CD4-positive, alpha-beta memory T cell (primary cell): ENCODE data around the gene LRRTM3. TPM values are rescaled to one million over a fixed set of nuclear protein-coding genes. Genes with fewer than 3 reads are reported as not detected.

Experiments
- CTCF ChIA-PET: fragments of 350-600 bp; sonication (Branson Sonifier 250); formaldehyde crosslinking; loops from one replicate; lab custom pipeline; 2021; ENCODE audit warnings: inconsistent platforms; ENCODE audit not compliant: partially characterized antibody; lab: Charles Lee
- POLR2A ChIA-PET: fragments of 350-600 bp; sonication (Branson Sonifier 250); formaldehyde crosslinking; loops from one replicate; lab custom pipeline; 2021; ENCODE audit not compliant: partially characterized antibody; lab: Charles Lee
- DNase-seq, 5 donors: peaks; one replicate each; pipeline versions ENCODE4 v3.0.0 to v3.0.0-alpha.2; 2020 to 2022; ENCODE audit warnings: mixed read lengths in 1 of 5
- H3K27ac ChIP-seq: one replicate; pipeline ENCODE4 v1.7.0; 2013; ENCODE audit warnings: low read depth, low read length
- H3K27me3 ChIP-seq: 2 replicates; pipeline ENCODE4 v1.7.0; 2013; ENCODE audit warnings: mild to moderate bottlenecking, low read length, moderate library complexity; ENCODE audit not compliant: insufficient read depth
- H3K36me3 ChIP-seq: 2 replicates; pipeline ENCODE4 v1.7.0; 2013; ENCODE audit warnings: mild to moderate bottlenecking, low read length, moderate library complexity; ENCODE audit not compliant: insufficient read depth
- H3K4me1 ChIP-seq: 2 replicates; pipeline ENCODE4 v1.7.0; 2013; ENCODE audit warnings: mild to moderate bottlenecking, low read length, moderate library complexity; ENCODE audit not compliant: insufficient read depth
- H3K4me3 ChIP-seq, 2 donors: one replicate each; pipeline ENCODE4 v1.7.0; 2013; ENCODE audit warnings: low read length in 2 of 2, mild to moderate bottlenecking in 1 of 2
- H3K9me3 ChIP-seq, 2 donors: one replicate each; pipeline ENCODE4 v1.7.0; 2013; ENCODE audit warnings: low read length in 2 of 2, control low read depth in 1 of 2; ENCODE audit not compliant: control insufficient read depth in 1 of 2
- H3K27ac Mint-ChIP-seq, 7 donors: one replicate each; pipeline ENCODE4 v1.8.0; 2020 to 2021; ENCODE audit warnings: mixed read lengths in 7 of 7, mild to moderate bottlenecking in 6 of 7, inconsistent platforms in 3 of 7, moderate library complexity in 3 of 7
- H3K27me3 Mint-ChIP-seq, 2 donors: one replicate each; pipeline ENCODE4 v1.8.0; 2020 to 2021; ENCODE audit warnings: mixed read lengths in 2 of 2
- H3K36me3 Mint-ChIP-seq, 2 donors: one replicate each; pipeline ENCODE4 v1.8.0; 2020 to 2021; ENCODE audit warnings: mixed read lengths in 2 of 2, inconsistent platforms in 1 of 2, mild to moderate bottlenecking in 1 of 2
- H3K4me1 Mint-ChIP-seq, 4 donors: one replicate each; pipeline ENCODE4 v1.8.0; 2020 to 2021; ENCODE audit warnings: mixed read lengths in 4 of 4, mild to moderate bottlenecking in 1 of 4
- H3K4me3 Mint-ChIP-seq, 8 donors: one replicate each; pipeline ENCODE4 v1.8.0; 2020 to 2021; ENCODE audit warnings: mixed read lengths in 8 of 8, mild to moderate bottlenecking in 7 of 8, moderate library complexity in 6 of 8, inconsistent platforms in 3 of 8
- H3K9me3 Mint-ChIP-seq, 8 donors: one replicate each; pipeline ENCODE4 v1.8.0; 2020 to 2021; ENCODE audit warnings: mixed read lengths in 8 of 8, mild to moderate bottlenecking in 5 of 8, inconsistent platforms in 3 of 8, moderate library complexity in 1 of 8
- intact Hi-C: fragments of 100-400 bp; cut with micrococcal nuclease; formaldehyde crosslinking; loops from one replicate; pipeline ENCODE4 v1.15.1; 2023
- polyA plus RNA-seq, 2 donors: library from polyadenylated mRNA; unstranded; fragments of 300-500 nt; fragmentation: Illumina TruSeq; gene quantifications; one replicate each; pipeline ENCODE4 v1.2.3, GENCODE V29; 2021
- total RNA-seq, 2 experiments: library from RNA; stranded (reverse); gene quantifications; one replicate each; pipeline ENCODE4 v1.2.3, GENCODE V29; 2021

The LRRTM3 gene
- total and polyA plus RNA-seq, 4 experiments from 2014 or later, result not detected

- Histone ChIP-seq H3K27me3 (no peaks in the 10 kb centered on the region), H3K4me3 (no peak overlapping the region), H3K9me3 (no peaks in the 10 kb centered on the region), H3K36me3 (no peaks in the 10 kb centered on the region), H3K27ac (no peak overlapping the region), H3K4me1 (peaks cover 4% of the 10 kb centered on the region)
- intact Hi-C loops, result no loop called here
- H3K4me1 Mint-ChIP-seq, result peaks cover 0 to 5% (median under 1%) of the 10 kb centered on the region in 4 donors
- peaks cover 0 to 4% (median 0%) of the 10 kb centered on the region in 8 donors for H3K9me3 Mint-ChIP-seq
- no peak for DNase-seq
- H3K4me3 Mint-ChIP-seq, result no peak overlapping the region
- peaks cover 19 to 23% of the 10 kb centered on the region in 2 donors for H3K27me3 Mint-ChIP-seq
- no peaks in the 10 kb centered on the region for H3K36me3 Mint-ChIP-seq
- CTCF ChIA-PET, result no interaction called here
- POLR2A ChIA-PET, result no interaction called here
- H3K27ac Mint-ChIP-seq, result no peak overlapping the region
Observed at GRCh38 chr10:66925373-66925772, 463 bp upstream of the LRRTM3 start.

- no peak for DNase-seq
- H3K4me3 Mint-ChIP-seq, result no peak overlapping the region
- ChIA-PET CTCF (no interaction called here), POLR2A (no interaction called here)
- intact Hi-C loops, result no loop called here
- Histone ChIP-seq H3K27me3 (no peaks in the 10 kb centered on the region), H3K4me1 (peaks cover 4% of the 10 kb centered on the region), H3K27ac (no peak overlapping the region), H3K9me3 (no peaks in the 10 kb centered on the region), H3K4me3 (no peak overlapping the region), H3K36me3 (no peaks in the 10 kb centered on the region)
- H3K9me3 Mint-ChIP-seq, result peaks cover 0 to 4% (median 0%) of the 10 kb centered on the region in 8 donors
- no peak overlapping the region for H3K27ac Mint-ChIP-seq
- peaks cover 0 to 5% (median under 1%) of the 10 kb centered on the region in 4 donors for H3K4me1 Mint-ChIP-seq
- H3K36me3 Mint-ChIP-seq, result no peaks in the 10 kb centered on the region
- peaks cover 22 to 23% of the 10 kb centered on the region in 2 donors for H3K27me3 Mint-ChIP-seq
Observed at GRCh38 chr10:66926841-66927240, 1.0 kb downstream of the LRRTM3 start.

DNA sequence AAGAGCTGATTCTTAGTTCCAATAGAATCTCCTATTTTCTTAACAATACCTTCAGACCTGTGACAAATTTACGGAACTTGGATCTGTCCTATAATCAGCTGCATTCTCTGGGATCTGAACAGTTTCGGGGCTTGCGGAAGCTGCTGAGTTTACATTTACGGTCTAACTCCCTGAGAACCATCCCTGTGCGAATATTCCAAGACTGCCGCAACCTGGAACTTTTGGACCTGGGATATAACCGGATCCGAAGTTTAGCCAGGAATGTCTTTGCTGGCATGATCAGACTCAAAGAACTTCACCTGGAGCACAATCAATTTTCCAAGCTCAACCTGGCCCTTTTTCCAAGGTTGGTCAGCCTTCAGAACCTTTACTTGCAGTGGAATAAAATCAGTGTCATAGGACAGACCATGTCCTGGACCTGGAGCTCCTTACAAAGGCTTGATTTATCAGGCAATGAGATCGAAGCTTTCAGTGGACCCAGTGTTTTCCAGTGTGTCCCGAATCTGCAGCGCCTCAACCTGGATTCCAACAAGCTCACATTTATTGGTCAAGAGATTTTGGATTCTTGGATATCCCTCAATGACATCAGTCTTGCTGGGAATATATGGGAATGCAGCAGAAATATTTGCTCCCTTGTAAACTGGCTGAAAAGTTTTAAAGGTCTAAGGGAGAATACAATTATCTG lies 1.6 kb downstream of the LRRTM3 start:
- Histone ChIP-seq H3K9me3 (no peaks in the 10 kb centered on the region), H3K36me3 (no peaks in the 10 kb centered on the region), H3K4me3 (no peak overlapping the region), H3K27ac (no peak overlapping the region), H3K4me1 (peaks cover 4% of the 10 kb centered on the region), H3K27me3 (no peaks in the 10 kb centered on the region)
- Mint-ChIP-seq H3K27ac (no peak overlapping the region), H3K4me3 (no peak overlapping the region), H3K27me3 (peaks cover 25% of the 10 kb centered on the region in 2 donors), H3K9me3 (peaks cover 0 to 4% (median 0%) of the 10 kb centered on the region in 8 donors), H3K4me1 (peaks cover 0 to 5% (median under 1%) of the 10 kb centered on the region in 4 donors), H3K36me3 (no peaks in the 10 kb centered on the region)
- ChIA-PET POLR2A (no interaction called here), CTCF (no interaction called here)
- no peak for DNase-seq
- intact Hi-C loops, result no loop called here

DNA sequence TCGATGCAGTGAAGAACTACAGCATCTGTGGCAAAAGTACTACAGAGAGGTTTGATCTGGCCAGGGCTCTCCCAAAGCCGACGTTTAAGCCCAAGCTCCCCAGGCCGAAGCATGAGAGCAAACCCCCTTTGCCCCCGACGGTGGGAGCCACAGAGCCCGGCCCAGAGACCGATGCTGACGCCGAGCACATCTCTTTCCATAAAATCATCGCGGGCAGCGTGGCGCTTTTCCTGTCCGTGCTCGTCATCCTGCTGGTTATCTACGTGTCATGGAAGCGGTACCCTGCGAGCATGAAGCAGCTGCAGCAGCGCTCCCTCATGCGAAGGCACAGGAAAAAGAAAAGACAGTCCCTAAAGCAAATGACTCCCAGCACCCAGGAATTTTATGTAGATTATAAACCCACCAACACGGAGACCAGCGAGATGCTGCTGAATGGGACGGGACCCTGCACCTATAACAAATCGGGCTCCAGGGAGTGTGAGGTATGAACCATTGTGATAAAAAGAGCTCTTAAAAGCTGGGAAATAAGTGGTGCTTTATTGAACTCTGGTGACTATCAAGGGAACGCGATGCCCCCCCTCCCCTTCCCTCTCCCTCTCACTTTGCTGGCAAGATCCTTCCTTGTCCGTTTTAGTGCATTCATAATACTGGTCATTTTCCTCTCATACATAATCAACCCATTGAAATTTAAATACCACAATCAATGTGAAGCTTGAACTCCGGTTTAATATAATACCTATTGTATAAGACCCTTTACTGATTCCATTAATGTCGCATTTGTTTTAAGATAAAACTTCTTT lies 2.3 kb downstream of the LRRTM3 start:
- DNase-seq, result no peak
- CTCF ChIA-PET, result no interaction called here
- intact Hi-C loops, result no loop called here

DNA sequence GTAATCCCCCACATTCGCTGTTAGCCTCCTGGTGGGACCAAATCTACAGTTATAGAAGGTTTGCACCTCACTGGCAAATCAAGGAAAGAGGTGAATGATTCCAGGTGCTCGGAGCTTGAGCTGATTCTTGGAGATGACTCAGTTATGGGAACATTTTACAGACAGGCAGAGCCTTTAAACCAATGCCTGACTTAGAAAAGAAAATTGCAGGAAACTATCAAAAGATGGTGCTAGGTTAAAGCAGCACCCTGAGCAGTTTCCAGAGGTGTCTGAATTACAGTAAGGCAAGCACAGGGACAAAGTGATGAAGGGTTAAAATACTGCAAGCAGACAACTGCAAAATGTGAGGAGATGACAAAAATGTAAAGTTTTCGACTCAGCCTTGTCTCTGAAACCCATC lies 2.9 kb downstream of the LRRTM3 start:
- H3K36me3 ChIP-seq, result no peaks in the 10 kb centered on the region
- DNase-seq, result peak in 1 of 5 donors; percentile 11
- no peaks in the 10 kb centered on the region for H3K9me3 Mint-ChIP-seq
- H3K27ac Mint-ChIP-seq, result no peak overlapping the region
- H3K4me1 Mint-ChIP-seq, result peaks cover 0 to 5% (median under 1%) of the 10 kb centered on the region in 4 donors
- no peak overlapping the region for H3K4me3 Mint-ChIP-seq
- POLR2A ChIA-PET, result no interaction called here
- peaks cover 4% of the 10 kb centered on the region for H3K4me1 ChIP-seq
- H3K4me3 ChIP-seq, result no peak overlapping the region
- intact Hi-C loops, result no loop called here
- H3K27ac ChIP-seq, result no peak overlapping the region
- no peaks in the 10 kb centered on the region for H3K27me3 ChIP-seq
- H3K36me3 Mint-ChIP-seq, result no peaks in the 10 kb centered on the region
- no peaks in the 10 kb centered on the region for H3K9me3 ChIP-seq
- H3K27me3 Mint-ChIP-seq, result peaks cover 25% of the 10 kb centered on the region in 2 donors
- CTCF ChIA-PET, result no interaction called here

More for the DNA sequence above, 2.3 kb downstream of the LRRTM3 start:
- no peaks in the 10 kb centered on the region for H3K36me3 Mint-ChIP-seq
- Histone ChIP-seq H3K9me3 (no peaks in the 10 kb centered on the region), H3K4me3 (no peak overlapping the region), H3K36me3 (no peaks in the 10 kb centered on the region), H3K27me3 (no peaks in the 10 kb centered on the region), H3K27ac (no peak overlapping the region), H3K4me1 (peaks cover 4% of the 10 kb centered on the region)
- H3K27me3 Mint-ChIP-seq, result peaks cover 25% of the 10 kb centered on the region in 2 donors
- POLR2A ChIA-PET, result no interaction called here
- no peak overlapping the region for H3K27ac Mint-ChIP-seq
- no peak overlapping the region for H3K4me3 Mint-ChIP-seq
- H3K9me3 Mint-ChIP-seq, result peaks cover 0 to under 1% (median 0%) of the 10 kb centered on the region in 8 donors
- H3K4me1 Mint-ChIP-seq, result peaks cover 0 to 5% (median under 1%) of the 10 kb centered on the region in 4 donors

- Mint-ChIP-seq H3K27me3 (peaks cover 25% of the 10 kb centered on the region in 2 donors), H3K4me3 (no peak overlapping the region), H3K36me3 (no peaks in the 10 kb centered on the region), H3K27ac (no peak overlapping the region), H3K4me1 (peaks cover 0 to 5% (median under 1%) of the 10 kb centered on the region in 4 donors), H3K9me3 (no peaks in the 10 kb centered on the region)
- CTCF ChIA-PET, result no interaction called here
- Histone ChIP-seq H3K27me3 (no peaks in the 10 kb centered on the region), H3K4me1 (peaks cover 4% of the 10 kb centered on the region), H3K27ac (no peak overlapping the region), H3K36me3 (no peaks in the 10 kb centered on the region), H3K9me3 (no peaks in the 10 kb centered on the region), H3K4me3 (no peak overlapping the region)
- intact Hi-C loops, result no loop called here
- no peak for DNase-seq
- POLR2A ChIA-PET, result no interaction called here
Observed at GRCh38 chr10:66929375-66929774, 3.5 kb downstream of the LRRTM3 start.

DNA sequence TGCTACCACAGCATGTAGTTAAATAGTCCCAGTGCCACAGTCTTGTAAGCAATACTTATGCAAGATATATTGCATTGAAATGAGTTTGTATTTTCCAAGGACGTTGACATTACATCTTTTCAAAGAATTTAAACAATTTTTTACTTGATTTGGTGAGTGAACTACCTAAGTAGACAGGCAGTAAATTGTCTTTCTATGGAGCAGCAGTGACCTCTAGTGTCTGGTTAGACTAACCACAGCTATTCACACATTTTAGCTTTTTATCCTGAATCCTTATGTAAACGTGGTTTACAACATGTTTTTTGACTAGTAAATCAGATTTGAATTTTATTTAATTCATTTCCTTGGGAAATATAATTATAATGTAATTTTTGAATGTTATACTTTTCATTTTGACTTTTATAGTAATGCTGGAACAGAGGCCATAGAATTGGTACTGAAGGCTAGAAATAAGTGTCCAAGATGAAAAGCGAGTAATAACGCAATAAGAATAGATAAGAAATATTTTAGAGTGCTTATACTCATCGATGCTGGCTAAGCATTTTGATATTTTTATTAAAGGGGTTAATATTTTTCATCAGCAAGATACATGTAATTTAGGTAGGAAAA lies 5.6 kb downstream of the LRRTM3 start:
- H3K4me1 Mint-ChIP-seq, result peaks cover 0 to 5% (median under 1%) of the 10 kb centered on the region in 4 donors
- Histone ChIP-seq H3K9me3 (no peaks in the 10 kb centered on the region), H3K27me3 (no peaks in the 10 kb centered on the region), H3K27ac (no peak overlapping the region), H3K4me3 (no peak overlapping the region), H3K4me1 (no peaks in the 10 kb centered on the region), H3K36me3 (no peaks in the 10 kb centered on the region)
- H3K9me3 Mint-ChIP-seq, result no peaks in the 10 kb centered on the region
- intact Hi-C loops, result no loop called here
- DNase-seq, result peak in 2 of 5 donors; percentile 3 to 14
- no peak overlapping the region for H3K27ac Mint-ChIP-seq
- peaks cover 21% of the 10 kb centered on the region in 2 donors for H3K27me3 Mint-ChIP-seq
- ChIA-PET CTCF (no interaction called here), POLR2A (no interaction called here)
- no peaks in the 10 kb centered on the region for H3K36me3 Mint-ChIP-seq
- no peak overlapping the region for H3K4me3 Mint-ChIP-seq
